NCI-H82 treated with DMSO at 0.1 percent for 48 hours (cell line): ENCODE measurements around the gene DNAJC18.
"Not testable (repeated sequence)": the region's sequence is repeated elsewhere in the genome, so short reads cannot be mapped to it uniquely, and the experiment has no call there.

Experiments
- DNase-seq: peaks from one replicate; lab custom pipeline; 2025; ENCODE audit not compliant: unreplicated experiment; lab: John Stamatoyannopoulos, UW

Gene DNAJC18

DNA sequence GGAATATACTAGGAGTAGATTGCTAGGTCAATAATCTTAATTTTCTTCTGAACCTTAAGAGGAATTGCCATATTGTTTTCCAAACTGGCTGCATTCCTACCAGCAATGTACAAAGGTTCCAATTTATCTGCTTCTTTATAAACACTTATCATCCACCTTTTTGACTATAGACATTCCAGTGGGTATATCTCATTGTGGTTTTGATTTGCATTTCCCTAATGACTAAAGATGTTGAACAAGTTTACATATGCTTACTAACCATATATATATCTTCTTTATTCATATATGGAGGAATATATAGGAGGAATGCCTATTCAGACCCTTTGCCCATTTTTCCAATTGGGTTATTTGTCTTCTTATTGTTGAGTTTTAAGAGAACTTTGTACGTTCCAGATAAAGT lies 7.6 kb downstream of the DNAJC18 start:
- no peak for DNase-seq

DNA sequence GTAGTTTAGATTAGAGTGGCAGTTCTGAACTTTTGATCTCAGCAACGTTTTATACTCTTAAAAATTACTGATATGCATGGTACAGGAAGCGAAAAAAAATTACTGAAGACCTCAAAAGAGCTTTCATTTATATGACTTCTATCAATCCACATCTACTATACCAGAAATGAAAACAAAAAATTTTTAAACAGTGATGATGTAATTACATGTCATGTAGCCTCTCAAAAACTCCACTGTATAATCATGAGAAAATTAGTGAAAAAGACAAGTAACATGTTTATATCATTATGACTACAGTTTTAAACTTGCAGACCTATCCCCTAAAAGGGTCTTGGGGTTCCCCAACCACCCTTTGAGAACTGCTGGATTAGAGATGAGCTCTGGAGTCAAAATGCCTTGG lies 9.3 kb downstream of the DNAJC18 start:
- no peak for DNase-seq

- no peak for DNase-seq
These were observed 13.0 kb downstream of the DNAJC18 start for GRCh38 chr5:139426203-139426885.

DNA sequence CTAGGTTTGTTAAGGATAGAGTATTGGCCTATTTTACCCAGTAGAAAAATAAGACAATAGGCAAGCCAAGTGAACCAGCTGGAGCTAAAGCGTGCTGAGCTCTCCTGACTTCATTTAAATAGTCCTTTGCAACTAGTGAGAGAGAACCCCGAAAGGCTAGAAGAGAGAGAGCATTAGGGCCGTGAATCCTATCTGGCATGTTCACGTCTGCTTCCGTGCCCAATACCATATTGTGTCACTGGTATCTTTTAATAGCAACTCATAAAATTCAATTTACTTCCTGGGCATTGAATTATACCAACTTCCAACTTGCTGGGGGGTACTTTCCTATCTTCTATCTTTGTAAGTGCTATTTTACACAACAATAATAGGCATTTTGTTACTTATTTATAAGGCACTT lies 13.8 kb downstream of the DNAJC18 start:
- DNase-seq = no peak

GRCh38 chr5:139422307-139422893 lies 16.9 kb downstream of the DNAJC18 start:
- peak; percentile 35 for DNase-seq

DNA sequence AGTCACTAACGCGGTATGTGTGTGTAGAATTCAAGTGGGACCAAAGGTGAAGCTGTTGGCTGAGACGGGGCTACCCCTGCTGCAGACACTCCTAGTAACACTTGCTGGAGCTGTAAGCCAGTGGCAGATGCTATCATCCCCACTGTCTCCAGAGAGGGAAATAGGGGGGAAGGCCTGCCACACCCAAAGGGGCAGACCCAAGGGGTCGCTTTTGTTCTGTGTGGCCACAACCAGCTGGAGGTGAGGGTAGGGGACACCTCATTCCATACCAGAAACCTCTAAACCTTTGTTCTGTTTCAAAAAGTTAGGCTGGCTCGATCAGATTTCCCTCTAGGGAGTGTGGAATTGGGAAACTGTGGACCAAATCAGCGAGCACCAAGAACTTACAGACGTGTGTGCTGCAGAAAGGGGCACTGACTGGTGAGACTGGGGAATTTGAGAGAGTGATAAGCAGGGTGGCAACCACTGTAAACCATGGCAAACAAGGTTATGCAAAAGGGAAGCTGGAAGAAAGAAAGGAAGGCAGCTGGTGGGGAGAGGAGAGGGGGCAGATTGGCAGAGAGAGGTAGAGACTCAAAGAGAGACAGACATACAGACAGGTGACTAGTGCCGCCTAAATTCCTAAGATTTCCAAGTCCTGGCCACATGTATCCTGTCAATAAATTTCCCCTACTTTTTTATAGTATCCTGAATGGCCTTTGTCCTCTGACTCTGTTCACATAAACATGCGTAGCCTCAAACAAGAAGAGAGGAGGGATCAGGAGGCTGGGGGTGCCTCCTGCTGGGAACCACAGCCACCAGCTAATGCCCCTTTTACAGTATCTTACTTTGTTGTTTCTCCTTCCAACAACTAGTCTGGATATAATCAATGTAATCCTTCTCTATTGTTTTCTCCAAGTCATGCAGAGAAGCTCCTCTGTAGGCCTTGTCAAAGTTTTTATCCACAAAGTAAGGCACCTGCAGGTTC lies 19.8 kb downstream of the DNAJC18 start:
- no peak for DNase-seq

- DNase-seq = no peak
These were observed 20.5 kb downstream of the DNAJC18 start for GRCh38 chr5:139418793-139419192.

GRCh38 chr5:139417214-139417613 lies 22.1 kb downstream of the DNAJC18 start:
- no peak for DNase-seq

GRCh38 chr5:139416651-139417050 lies 22.7 kb downstream of the DNAJC18 start:
- DNase-seq = no peak

DNA sequence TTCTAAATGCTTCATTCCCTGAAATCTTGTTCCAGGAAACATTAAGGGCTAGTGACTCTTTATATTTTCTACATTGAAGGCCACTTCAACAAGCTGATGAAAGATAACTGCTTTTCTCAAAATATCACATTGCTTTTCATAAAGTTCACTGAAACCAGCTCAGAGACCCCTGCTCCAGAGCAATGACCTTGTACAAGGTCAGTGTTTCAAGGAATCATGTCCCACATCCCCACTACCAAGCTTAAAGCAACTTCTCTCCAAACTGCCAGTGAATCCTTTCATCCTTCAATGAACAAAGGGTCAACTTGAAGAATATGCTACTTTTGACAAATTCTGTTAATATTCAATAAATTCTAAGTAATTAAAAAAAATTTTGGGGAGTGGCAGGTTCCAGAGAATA lies 23.5 kb downstream of the DNAJC18 start:
- no peak for DNase-seq

DNA sequence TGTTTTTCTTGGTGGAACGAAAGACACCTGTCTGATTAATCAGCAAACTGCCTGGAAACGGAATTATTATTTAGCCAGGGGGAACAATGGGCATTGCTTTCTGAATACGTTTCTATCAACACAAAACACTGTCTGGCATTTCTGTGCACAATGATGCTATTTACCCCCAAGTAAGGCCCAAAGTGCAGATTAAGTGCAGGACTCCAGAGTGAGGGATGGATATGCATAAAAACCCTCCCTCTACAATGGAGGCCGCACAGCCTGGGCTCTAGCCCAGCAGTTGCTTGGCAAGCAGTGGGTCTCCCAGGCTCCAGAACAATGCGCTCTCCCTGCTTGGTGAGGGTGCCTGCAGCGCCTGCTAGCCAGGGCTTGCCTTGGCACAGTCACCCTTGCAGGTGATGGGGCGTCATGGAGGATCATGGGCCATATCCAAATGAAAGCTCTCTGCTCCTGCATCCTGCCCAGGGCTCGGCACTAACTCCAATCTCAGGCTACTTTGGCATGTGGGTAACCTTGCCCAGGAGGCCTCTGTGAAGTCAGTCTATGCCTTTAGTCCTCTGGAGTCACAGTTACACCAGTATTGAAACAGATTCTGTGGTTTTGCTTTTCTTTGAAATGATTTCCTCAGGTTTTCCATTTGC lies 24.0 kb downstream of the DNAJC18 start:
- DNase-seq = no peak

GRCh38 chr5:139414581-139415130 lies 24.7 kb downstream of the DNAJC18 start:
- DNase-seq = no peak

DNA sequence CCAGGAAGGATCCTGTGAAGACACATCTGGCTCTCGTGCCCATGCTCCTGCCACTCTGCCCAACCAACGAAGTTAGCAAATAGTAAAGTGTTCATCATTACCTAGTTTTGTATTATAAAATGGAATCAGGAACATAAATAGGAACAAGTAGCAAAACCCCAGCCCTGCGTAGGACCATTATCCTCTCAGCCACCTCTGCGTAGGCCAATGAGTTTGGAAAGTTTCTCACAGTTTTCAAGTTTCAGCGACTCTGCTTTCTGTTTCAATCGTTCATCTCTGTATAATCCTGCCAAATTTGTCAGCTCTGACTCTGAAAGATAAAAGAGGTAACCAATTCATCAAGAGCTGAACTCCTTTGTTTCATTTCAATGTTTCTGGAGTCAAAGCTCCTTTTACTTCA lies 25.4 kb downstream of the DNAJC18 start:
- DNase-seq = no peak

- no peak for DNase-seq
These were observed 26.2 kb downstream of the DNAJC18 start for GRCh38 chr5:139413153-139413552.

DNA sequence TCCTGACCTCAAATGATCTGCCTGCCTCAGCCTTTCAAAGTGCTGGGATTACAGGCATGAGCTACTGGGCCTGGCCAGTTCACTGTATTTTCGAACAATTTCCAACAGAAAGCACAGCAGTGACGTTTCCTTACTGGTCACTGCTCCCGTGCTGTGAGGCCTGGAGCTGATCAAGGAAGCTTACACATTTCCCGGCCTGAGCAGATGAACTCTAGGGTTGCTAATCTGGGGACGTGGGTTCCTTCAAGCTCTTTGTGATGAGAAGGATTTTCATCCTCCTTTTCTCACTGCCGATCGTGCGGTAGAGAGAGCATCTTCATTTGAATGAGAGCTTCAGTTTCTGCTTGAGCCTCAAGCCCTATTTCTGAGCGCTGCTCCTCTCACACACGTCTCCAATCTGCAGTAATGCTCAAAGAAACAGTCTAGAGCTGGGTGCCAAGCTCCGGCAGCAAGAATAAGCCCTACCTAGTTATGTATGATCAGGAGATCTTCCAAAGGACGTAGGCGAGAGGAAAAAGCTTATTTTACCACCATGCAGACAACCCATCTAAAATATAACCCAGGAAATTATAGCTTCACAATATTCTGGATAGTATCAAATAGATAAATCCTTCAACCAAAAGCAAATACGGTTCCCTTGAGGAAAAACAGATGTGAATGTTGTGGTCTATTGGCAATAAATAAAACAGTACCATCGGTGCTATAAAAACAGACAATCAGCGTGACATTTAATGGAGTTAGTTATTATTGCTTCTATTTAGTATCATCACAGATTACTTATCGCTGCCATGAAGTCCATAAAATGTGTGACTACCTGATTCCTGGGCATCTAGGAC lies 28.1 kb downstream of the DNAJC18 start:
- no peak for DNase-seq

DNA sequence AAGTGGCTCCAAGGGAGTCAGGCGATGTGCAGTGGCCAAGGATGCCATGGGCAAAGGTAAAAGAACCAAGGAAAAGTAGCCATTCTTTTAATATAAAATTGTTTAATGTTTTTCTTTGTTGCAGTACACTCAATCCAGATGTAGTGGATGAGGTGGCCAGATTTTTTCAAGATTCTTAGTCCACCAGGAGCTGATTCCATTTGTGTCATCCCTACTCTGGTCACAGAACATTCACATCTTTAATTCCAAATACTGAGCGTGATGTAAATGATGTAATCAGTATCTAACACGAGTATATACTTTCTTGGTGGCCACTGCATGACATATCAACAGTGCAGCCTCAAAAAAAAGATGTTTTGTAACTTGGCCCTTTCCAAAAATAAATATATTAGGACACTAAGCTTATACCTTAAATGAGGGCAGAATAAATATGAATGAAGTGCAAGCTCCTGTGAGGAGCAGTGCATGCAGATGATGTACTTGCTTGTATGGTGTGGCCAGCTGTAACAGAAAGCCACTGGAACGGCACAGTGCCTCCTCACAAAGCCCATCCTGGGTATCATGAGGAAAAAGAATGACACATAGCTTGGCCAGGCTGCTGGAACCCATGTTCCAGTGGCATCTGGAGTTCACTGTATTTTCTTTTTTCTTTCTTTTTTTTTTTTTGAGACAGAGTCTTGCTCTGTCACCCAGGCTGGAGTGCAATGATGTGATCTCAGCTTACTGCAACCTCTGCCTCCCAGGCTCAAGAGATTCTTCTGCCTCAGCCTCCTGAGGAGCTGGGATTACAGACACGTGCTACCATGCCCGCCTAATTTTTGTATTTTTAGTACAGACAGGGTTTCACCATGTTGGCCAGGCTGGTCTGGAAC lies 29.0 kb downstream of the DNAJC18 start:
- DNase-seq = no peak

- DNase-seq = not testable (repeated sequence)
These were observed 30.2 kb downstream of the DNAJC18 start for GRCh38 chr5:139409116-139409515.

DNA sequence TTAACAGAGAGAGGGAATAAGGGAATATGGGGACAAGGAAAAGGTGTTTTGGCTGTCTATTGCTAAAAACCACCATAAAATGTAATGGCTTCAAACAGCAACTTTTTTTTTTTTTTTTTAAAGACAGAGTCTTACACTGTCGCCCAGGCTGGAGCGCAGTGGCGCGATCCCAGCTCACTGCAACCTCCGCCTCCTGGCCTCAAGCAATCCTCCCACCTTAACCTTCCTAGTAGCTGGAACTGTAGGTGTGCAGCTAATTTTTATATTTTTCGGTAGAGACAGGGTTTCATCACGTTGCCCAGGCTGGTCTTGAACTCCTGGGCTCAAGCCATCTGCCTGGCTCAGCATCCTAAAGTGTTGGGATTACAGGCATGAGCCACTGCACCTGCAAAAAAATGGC lies 31.1 kb downstream of the DNAJC18 start:
- DNase-seq = no peak

DNA sequence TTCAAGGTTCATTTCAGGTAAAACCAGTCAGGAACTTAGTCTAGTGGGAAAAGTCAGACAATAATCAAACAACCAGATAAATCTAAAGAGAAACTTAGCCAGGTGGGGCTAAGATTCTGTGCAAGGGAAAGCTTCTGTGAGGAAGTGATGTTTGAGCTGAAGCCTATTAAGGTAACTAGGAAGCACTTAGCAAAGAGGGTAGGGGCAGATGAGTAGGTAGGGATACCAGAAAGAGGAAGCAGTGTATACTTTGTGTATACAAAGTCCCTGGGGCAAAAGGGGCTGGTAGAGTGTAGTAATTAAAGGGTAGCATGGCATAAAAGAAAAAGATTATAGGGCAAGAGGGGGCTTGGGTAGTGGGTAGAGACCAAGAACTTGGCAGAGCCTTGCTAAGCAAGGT lies 31.8 kb downstream of the DNAJC18 start:
- DNase-seq = no peak
